GM18868 (cell line): Measurements from ENCODE around the gene DENND5B.
"Not testable (repeated sequence)": the region's sequence is repeated elsewhere in the genome, so short reads cannot be mapped to it uniquely, and the experiment has no call there.

Source experiments
- ATAC-seq: cut with Tn5 transposase; IDR thresholded peaks from one replicate; pipeline ENCODE4 v1.9.1; 2021; ENCODE audit warnings: mild to moderate bottlenecking, moderate library complexity; ENCODE audit not compliant: unreplicated experiment

The DENND5B gene

DNA sequence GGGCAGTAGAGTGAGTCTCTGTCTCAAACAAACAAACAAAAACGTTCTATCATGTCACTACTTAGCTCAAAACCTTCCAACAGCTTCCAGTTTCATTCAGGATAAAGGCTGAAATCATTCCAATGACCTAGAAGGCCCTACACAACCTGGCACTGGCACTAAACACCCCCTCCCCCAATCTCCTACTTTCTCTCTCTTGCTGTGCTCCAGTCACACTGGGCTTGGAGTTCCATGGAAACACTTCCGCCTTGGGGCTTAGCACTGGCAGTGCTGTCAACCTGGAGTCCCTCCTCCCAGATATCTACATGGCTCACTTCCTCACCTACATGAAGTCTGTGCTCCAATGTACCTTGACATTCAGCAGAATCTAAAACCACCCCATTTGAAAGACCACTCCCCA, 199.9 kb downstream of the DENND5B start:
- no peak for ATAC-seq

DNA sequence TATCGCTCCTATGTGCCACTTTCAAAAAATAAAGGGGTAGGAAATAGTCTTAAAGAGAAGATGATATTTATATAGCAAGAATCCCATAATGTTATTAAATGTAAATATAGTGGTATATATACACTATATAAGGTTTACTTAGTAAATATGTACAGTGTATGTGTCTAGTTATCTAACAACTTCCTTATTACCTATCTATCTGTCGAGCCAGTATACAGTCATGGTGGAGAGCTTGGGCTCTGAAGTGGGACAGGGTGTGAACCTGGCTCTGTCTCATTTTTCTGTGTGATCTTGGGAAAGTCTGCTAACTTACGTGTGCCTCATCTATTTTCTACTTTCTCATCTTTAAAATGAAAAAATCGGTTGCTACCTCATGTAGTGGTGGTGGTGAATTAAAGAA, 202.2 kb downstream of the DENND5B start:
- ATAC-seq, result no peak

GRCh38 chr12:31387466-31387865, 203.5 kb downstream of the DENND5B start:
- ATAC-seq, result no peak

DNA sequence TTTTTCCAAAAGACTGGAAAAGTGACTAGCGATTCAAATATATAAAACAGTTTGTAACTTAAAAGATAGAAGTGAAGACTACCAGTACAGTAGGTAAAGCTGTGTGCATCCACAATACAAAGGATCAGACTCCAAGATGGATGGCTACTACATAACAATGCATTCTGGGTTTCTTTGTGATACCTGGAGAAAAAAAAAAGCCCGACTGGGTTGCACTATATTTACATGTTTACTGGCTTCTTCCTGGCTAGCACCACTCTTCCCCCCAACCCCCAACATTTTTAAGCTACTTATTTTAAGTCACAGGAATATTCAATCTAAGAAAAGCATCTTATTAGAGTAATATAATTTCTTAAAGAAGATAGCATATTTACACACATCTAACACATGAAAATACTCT, 203.9 kb downstream of the DENND5B start:
- no peak for ATAC-seq

DNA sequence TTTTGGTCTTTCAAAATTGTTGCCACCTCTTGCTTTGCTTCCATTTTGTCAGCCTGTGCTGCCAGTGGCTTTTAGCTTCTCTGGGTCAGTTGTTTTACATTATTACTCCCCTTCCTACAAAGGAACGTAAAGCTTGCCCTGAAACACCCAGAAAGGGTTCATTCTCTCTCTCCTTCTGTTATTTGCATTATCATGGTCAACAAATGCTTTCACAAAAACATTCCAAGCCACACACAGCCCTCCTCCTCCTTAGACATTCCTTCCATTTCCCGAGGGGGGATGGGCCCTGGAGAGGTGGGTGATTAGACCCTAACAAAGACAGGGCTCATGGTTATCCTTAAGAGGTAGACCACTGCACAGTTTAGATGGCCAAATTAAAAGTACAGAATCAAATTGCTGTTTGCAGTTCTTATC, 204.6 kb downstream of the DENND5B start:
- no peak for ATAC-seq

DNA sequence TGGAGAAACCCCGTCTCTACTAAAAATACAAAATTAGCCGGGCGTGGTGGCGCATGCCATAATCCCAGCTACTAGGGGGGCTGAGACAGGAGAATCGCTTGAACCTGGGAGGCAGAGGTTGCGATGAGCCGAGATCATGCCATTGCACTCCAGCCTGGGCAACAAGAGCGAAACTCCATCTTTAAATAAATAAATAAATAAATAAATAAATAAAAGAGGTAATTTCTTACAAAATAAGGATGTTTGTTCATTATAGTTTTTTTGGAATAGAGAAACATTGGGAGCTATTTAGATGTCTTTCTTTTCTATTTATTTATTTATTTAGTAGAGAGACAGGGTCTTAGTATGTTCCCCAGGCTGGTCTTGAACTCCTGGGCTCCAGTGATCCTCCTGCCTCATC, 213.7 kb downstream of the DENND5B start:
- not testable (repeated sequence) for ATAC-seq

- ATAC-seq, result not testable (repeated sequence)
Observed at GRCh38 chr12:31375422-31375821, 215.5 kb downstream of the DENND5B start.

DNA sequence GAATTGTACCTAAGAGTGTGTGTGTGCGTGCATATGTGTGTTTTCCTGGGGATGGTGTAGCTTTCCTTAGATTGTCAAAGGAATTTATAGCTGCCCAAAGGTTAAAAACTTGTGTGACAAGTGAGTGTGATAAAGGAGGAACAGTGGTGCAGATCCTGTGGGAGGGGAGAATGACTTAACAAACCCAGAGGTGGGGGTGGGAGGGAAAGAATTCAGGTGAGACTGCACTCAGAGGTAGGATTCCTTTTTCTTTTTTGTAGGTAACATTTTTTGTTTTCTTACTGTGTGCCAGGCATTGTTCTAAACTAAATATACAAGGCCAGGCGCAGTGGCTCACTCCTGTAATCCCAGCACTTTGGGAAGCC, 219.7 kb downstream of the DENND5B start:
- no peak for ATAC-seq

GRCh38 chr12:31370531-31371255, 220.2 kb downstream of the DENND5B start:
- no peak for ATAC-seq

- ATAC-seq, result no peak
Observed at GRCh38 chr12:31369712-31370521, 221.0 kb downstream of the DENND5B start.

DNA sequence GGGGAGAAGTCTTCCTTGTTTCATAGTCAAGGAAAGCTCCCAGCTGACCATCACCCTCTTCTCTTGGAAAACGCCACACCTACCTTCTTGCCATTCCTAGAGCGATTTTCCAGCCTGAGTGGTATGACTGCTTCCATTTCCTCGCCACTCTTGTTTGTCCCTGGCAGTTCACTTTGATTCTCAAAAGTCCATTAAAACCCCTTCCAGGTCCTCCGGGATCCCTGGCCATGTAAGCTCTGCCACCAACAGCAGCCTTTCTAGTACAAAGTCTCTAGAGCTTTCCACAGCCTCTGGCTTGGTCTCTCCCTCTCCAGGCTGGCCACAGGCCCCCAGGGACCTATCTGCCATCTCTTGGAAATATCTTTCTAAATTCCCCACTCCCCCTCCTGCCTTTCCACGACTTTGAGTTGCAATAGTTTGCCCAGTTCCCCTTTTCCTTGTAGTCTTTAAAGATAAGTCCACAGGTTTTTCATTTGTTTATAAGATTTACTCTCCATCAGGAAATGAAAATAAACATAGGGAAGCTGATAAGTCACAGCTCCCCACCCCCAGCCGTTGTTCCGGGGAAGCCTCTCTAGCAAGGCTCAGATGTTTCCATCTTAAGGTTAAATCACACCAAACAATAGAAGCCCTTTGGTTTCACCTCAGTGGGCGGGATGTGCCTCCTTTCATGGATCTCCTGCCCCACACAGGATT, 222.1 kb downstream of the DENND5B start:
- no peak for ATAC-seq

DNA sequence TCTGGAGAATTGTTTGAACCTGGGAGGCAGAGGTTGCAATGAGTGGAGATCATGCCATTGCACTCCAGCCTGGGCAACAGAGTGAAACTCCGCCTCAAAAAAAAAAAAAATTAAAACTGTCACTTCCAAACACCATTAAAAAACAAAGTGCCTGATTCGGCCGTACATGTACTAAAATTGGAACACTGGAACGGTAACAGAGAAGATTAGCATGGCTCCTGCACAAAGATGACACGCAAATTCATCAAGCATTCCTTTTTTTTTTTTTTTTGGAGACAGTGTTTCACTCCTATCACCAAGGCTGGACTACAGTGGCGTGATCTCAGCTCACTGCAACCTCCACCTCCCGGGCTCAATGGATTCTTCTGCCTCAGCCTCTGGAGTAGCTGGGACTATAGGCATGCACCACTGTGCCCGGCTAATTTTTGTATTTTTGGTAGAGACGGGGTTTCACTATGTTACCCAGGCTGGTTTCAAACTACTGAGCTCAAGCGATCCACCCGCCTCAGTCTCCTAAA, 224.8 kb downstream of the DENND5B start:
- no peak for ATAC-seq

DNA sequence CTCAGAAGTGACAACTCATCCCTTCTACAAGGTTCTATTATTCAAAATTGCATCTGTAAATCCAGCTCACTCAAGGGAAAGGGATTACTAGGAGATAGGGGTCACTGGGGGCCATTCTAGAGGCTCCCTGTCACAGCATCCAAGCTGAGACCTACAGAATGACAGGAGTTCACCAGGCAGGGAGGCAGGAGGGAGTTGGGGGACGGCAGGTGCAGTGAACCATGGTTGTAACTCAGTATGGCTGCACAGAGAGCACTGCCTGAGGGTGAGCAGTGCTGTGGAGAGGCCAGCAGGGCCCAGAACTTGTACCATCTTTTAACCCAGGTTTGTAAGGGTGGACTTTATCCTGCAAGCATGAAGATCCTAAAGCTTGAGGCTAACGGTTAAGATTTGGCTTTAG, 227.1 kb downstream of the DENND5B start:
- ATAC-seq, result no peak

DNA sequence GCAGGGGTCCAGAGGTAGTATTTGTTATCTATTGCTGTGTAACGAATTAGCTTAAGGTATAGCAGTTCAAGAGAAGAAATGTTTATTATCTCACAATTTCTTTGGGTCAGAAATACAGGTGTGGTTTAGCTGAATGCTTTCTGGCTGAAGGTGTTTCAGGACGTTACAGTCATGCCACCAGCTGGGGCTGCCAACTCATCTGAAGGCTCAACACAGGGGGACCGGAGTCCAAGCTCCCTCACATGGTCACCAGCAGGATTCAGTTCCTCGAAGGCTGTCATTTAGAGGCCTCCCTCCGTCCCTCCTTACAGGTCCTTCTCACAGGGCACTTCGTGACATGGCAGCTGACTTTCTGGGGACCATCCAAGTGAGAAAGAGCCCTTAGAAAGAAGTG, 227.5 kb downstream of the DENND5B start:
- peak; percentile 27 for ATAC-seq

GRCh38 chr12:31362759-31363415, 228.0 kb downstream of the DENND5B start:
- peak; percentile 75 for ATAC-seq

GRCh38 chr12:31362115-31362758, 228.7 kb downstream of the DENND5B start:
- no peak for ATAC-seq

GRCh38 chr12:31361730-31362114, 229.2 kb downstream of the DENND5B start:
- no peak for ATAC-seq

DNA sequence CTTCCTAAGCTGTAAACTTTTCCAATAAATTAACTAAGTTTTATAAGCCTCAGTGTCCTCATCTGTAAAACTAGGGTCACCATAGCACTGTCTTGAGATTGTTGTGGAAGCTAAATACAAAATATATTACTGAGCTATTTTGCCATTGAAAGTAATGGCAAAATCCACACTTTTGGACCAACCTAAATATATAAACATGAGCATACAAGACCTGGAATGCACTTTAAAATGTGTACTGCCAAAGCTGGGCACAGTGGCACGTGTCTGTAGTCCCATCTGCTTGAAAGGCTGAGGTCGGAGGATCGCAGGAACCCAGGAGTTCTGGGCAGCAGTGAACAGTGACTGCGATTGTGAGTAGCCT, 235.2 kb downstream of the DENND5B start:
- ATAC-seq, result no peak

DNA sequence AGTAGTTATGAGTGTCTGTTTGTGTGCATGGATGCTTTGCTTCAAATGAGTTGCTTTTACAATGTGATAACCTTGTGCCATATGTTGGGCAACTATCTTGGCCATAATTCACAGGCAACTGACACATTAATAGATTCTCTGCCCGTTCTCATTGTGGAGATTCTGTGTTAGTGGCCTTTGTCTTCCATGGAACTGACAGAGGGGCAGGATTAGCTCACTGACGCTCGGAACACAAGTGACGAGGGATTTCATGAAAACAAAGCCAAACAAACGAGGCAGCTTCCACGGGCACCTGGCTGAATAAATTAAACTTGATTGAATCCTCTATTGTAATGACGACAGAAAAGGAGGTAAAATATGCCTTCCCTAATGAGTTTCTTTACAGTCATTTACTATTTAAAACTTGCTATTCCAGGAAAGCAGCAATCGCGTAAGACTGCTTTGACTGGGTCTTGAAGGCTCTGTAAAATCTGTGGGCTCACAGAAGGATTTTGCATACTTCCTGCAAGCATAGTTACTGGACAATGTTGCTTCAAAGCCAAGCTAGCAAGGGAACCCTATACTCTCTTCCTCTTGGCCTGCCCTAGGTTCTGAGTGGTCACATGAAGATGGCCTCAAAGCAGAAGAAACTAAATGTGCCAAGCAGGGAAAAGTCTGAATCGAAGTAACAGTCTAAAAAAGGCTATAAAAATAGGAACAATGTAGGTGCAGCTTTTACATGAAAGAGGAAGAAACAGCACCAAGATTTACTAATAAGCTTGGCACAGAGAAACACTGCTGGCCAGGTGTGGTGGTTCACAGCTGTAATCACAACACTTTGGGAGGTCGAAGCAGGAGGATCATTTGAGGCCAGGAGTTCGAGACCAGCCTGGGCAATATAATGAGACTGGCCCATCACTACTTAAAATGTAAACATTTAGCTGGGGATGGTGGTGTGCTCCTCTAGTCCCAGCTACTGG, 236.9 kb downstream of the DENND5B start:
- no peak for ATAC-seq

DNA sequence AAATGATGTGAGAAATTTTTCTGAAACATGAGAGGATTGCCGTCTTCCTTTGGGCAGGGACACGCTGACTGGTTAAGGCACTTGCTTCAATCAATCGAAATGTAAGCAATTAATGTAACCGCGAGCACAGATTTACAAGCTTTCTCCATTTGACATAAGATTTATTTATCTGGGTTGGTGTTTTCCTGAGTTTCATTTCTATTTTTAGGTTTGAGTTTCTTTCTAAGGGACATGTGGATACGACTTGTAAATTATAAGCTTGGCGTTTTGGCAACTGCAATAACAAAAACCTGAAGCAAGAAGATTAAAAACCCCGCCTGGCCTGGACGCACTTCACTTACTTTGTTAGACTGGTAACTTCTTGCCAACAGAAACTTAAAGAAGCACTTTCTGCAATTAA, 244.7 kb downstream of the DENND5B start:
- ATAC-seq, result no peak
